Measurements from ENCODE around the gene MACROD1.

DNA sequence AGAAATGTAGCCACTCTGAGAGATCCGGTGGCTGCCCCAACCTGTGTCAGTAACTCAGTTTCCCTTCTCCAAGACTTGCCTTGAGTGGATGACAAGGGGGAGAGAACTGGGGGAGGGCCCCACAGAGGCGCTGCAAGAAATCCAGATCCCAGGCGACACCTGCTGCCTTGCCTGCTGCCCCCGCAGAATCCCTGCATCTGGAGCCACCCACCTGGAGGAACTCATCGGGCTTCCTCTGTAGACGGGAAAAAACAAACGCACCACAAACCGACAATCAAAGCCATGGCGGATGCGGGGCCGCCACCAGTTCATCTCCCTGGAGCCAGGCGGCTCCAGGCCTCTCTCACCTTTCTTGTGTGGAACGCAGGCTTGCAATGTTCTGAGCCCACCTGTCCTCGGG, 40.2 kb downstream of the MACROD1 start:
- no peak for TF ChIP-seq POLR2A (IDR thresholded peaks at IDR 0.05; ENCODE audit: low read length)
- no peak for TF ChIP-seq GATA1 (IDR thresholded peaks at IDR 0.05; ENCODE audit: low read depth, low read length)

Measured in erythroblast (primary cell).